ENCODE data around the gene CKM.

- TF ChIP-seq, protein P1, sequence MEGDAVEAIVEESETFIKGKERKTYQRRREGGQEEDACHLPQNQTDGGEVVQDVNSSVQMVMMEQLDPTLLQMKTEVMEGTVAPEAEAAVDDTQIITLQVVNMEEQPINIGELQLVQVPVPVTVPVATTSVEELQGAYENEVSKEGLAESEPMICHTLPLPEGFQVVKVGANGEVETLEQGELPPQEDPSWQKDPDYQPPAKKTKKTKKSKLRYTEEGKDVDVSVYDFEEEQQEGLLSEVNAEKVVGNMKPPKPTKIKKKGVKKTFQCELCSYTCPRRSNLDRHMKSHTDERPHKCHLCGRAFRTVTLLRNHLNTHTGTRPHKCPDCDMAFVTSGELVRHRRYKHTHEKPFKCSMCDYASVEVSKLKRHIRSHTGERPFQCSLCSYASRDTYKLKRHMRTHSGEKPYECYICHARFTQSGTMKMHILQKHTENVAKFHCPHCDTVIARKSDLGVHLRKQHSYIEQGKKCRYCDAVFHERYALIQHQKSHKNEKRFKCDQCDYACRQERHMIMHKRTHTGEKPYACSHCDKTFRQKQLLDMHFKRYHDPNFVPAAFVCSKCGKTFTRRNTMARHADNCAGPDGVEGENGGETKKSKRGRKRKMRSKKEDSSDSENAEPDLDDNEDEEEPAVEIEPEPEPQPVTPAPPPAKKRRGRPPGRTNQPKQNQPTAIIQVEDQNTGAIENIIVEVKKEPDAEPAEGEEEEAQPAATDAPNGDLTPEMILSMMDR (conservative IDR thresholded peaks at IDR 0.05 in 1 of 2, IDR thresholded peaks at IDR 0.05 in 1 of 2; ENCODE audit: extremely low read depth in 1 of 2, insufficient read depth in 1 of 2, low read depth in 1 of 2, low read length in 2 of 2), result no peak
- TF ChIP-seq EZH2 (IDR thresholded peaks at IDR 0.05; ENCODE audit: borderline replicate concordance, low read length), result no peak
Observed at GRCh38 chr19:45273521-45273855, 49.2 kb downstream of the CKM start.
